PC-3 (cell line): ENCODE data around the gene LIN28A.

Source experiments
- EZH2 ChIP-seq: fragments of 300-600 bp; sonication (generic); IDR thresholded peaks from one replicate; pipeline ENCODE4 v1.6.1; 2017; ENCODE audit warnings: antibody characterized with exemption, mild to moderate bottlenecking, low read length; ENCODE audit not compliant: unreplicated experiment
- EZH2phosphoT487 ChIP-seq: fragments of 300-600 bp; sonication (generic); IDR thresholded peaks from 2 replicates; pipeline ENCODE4 v1.6.1; 2018; ENCODE audit warnings: mild to moderate bottlenecking, antibody characterized with exemption, low read length, borderline replicate concordance
- TF ChIP-seq, protein P1 (sequence below): fragments of 300-600 bp; sonication (generic); conservative IDR thresholded peaks from 2 replicates; pipeline ENCODE4 v1.5.1; 2017; ENCODE audit warnings: antibody characterized with exemption, low read depth, mild to moderate bottlenecking, low read length

DNA sequence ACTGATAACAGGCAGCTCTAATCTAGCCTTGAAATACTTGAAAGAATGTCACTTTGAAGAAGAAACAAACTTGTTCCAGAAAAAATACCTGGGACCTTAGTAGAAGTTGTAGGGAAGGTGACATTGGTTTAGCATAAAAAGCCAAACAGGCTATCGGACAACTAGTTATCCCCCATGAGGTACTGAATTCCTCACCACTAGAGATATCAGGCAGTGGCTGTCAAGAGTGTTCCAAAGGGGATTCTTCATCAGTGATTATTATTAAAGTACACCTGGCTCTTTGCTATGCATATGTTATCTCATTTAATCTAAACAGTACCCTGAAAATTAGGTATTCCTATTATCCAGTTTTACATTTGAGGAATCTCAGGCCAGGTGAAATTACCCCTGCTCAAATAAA, 48.5 kb downstream of the LIN28A start:
- TF ChIP-seq, protein P1, sequence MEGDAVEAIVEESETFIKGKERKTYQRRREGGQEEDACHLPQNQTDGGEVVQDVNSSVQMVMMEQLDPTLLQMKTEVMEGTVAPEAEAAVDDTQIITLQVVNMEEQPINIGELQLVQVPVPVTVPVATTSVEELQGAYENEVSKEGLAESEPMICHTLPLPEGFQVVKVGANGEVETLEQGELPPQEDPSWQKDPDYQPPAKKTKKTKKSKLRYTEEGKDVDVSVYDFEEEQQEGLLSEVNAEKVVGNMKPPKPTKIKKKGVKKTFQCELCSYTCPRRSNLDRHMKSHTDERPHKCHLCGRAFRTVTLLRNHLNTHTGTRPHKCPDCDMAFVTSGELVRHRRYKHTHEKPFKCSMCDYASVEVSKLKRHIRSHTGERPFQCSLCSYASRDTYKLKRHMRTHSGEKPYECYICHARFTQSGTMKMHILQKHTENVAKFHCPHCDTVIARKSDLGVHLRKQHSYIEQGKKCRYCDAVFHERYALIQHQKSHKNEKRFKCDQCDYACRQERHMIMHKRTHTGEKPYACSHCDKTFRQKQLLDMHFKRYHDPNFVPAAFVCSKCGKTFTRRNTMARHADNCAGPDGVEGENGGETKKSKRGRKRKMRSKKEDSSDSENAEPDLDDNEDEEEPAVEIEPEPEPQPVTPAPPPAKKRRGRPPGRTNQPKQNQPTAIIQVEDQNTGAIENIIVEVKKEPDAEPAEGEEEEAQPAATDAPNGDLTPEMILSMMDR, result no peak
- TF ChIP-seq EZH2 (no peak), EZH2phosphoT487 (no peak)
